Measurements from ENCODE around the gene BBC3. TPM values are rescaled to one million over a fixed set of nuclear protein-coding genes. Genes with fewer than 3 reads are reported as not detected.

BBC3 gene
- total and polyA plus RNA-seq, 8 donors, result 5.5 to 19.4 (median 9.2) TPM

- TF ChIP-seq CTCF (IDR thresholded peaks at IDR 0.05), result no peak
- DNase-seq (no peak), FAIRE-seq (no peak), ATAC-seq (no peak)
- Histone ChIP-seq H3K9me3 (no peaks in the 10 kb centered on the region), H3K4me1 (peaks cover 5 to 11% (median 5%) of the 10 kb centered on the region in 3 donors), H3K36me3 (no peaks in the 10 kb centered on the region), H3K27ac (no peak overlapping the region), H3K4me3 (no peak overlapping the region), H3K27me3 (no peaks in the 10 kb centered on the region)
- 71 to 72% methylated on average over 7 of the region's 7 CpGs for WGBS, 2 donors
- intact Hi-C loops (cut with DNase I), result loop anchor here in 1 of 3 donors (10.0 kb wide), 1 partner anchor 87 kb away; no protein-coding TSS in a partner anchor
Measured at GRCh38 chr19:47241919-47242577, 11.0 kb upstream of the BBC3 start.

GRCh38 chr19:47240996-47241918 lies 10.3 kb upstream of the BBC3 start:
- 7 to 8% methylated on average over 23 to 24 of the region's 27 CpGs for WGBS, 2 donors
- peak; percentile 87 to 96 (median 91) for DNase-seq
- H3K36me3 ChIP-seq, result no peaks in the 10 kb centered on the region
- no peaks in the 10 kb centered on the region for H3K9me3 ChIP-seq
- peak overlapping the region in 1 of 4 donors; percentile 18 for H3K4me3 ChIP-seq
- H3K4me1 ChIP-seq, result peaks cover 5 to 11% (median 5%) of the 10 kb centered on the region in 3 donors
- ATAC-seq, result peak; percentile 78 to 83 (median 81)
- intact Hi-C loops (cut with DNase I), result loop anchor here in 1 of 3 donors (10.0 kb wide), 1 partner anchor 86 kb away; no protein-coding TSS in a partner anchor
- H3K27me3 ChIP-seq, result no peaks in the 10 kb centered on the region
- TF ChIP-seq CTCF (IDR thresholded peaks at IDR 0.05), result no peak
- H3K27ac ChIP-seq, result no peak overlapping the region
- FAIRE-seq, result no peak

- 49 to 51% methylated on average over 6 of the region's 6 CpGs for WGBS, 2 donors
- no peak for FAIRE-seq
- no peak for ATAC-seq
- Histone ChIP-seq H3K4me1 (peaks cover 5 to 11% (median 5%) of the 10 kb centered on the region in 3 donors), H3K27me3 (no peaks in the 10 kb centered on the region), H3K9me3 (no peaks in the 10 kb centered on the region), H3K4me3 (peak overlapping the region in 1 of 4 donors; percentile 18), H3K36me3 (no peaks in the 10 kb centered on the region), H3K27ac (no peak overlapping the region)
- peak in 1 of 6 donors; percentile 74 for DNase-seq
- TF ChIP-seq CTCF (IDR thresholded peaks at IDR 0.05), result no peak
- intact Hi-C loops (cut with DNase I), result loop anchor here in 1 of 3 donors (10.0 kb wide), 1 partner anchor 86 kb away; no protein-coding TSS in a partner anchor
Measured at GRCh38 chr19:47240556-47240955, 9.6 kb upstream of the BBC3 start.

- no peaks in the 10 kb centered on the region for H3K9me3 ChIP-seq
- 6 to 9% methylated on average over 27 to 62 of the region's 62 CpGs for WGBS, 2 donors
- TF ChIP-seq CTCF (IDR thresholded peaks at IDR 0.05), result no peak
- H3K27me3 ChIP-seq, result no peaks in the 10 kb centered on the region
- DNase-seq (peak in 4 of 6 donors; percentile 52 to 84 (median 76)), FAIRE-seq (no peak), ATAC-seq (peak in 2 of 4 donors; percentile 8 to 12)
- no peaks in the 10 kb centered on the region for H3K36me3 ChIP-seq
- H3K27ac ChIP-seq, result no peak overlapping the region
- H3K4me1 ChIP-seq, result peaks cover 5 to 11% (median 5%) of the 10 kb centered on the region in 3 donors
- intact Hi-C loops (cut with DNase I), result loop anchor here in 1 of 3 donors (10.0 kb wide), 1 partner anchor 85 kb away; no protein-coding TSS in a partner anchor
- peak overlapping the region in 1 of 4 donors; percentile 25 for H3K4me3 ChIP-seq
Measured at GRCh38 chr19:47239610-47240296, 8.8 kb upstream of the BBC3 start.

All from pancreas (tissue), 10 donors.